GM21360 (cell line): ENCODE results near the gene KLHL6.

Experiments used
- ATAC-seq: cut with Tn5 transposase; IDR thresholded peaks from one replicate; pipeline ENCODE4 v1.9.1; 2021; ENCODE audit warnings: mild to moderate bottlenecking, moderate library complexity; ENCODE audit not compliant: unreplicated experiment

KLHL6 gene

GRCh38 chr3:183566880-183567279, 11.4 kb upstream of the KLHL6 start:
- no peak for ATAC-seq

GRCh38 chr3:183564046-183564445, 8.5 kb upstream of the KLHL6 start:
- no peak for ATAC-seq

- no peak for ATAC-seq
These were observed 8.0 kb upstream of the KLHL6 start for GRCh38 chr3:183563536-183563874.

- ATAC-seq, result no peak
These were observed 5.1 kb upstream of the KLHL6 start for GRCh38 chr3:183560607-183561006.

- no peak for ATAC-seq
These were observed 3.0 kb upstream of the KLHL6 start for GRCh38 chr3:183558495-183558894.

GRCh38 chr3:183556722-183557121, 1.2 kb upstream of the KLHL6 start:
- ATAC-seq, result no peak

GRCh38 chr3:183554377-183554776, 1.1 kb downstream of the KLHL6 start:
- peak; percentile 43 for ATAC-seq

- no peak for ATAC-seq
These were observed 2.0 kb downstream of the KLHL6 start for GRCh38 chr3:183553334-183554026.

GRCh38 chr3:183551930-183552329, 3.6 kb downstream of the KLHL6 start:
- ATAC-seq, result no peak

GRCh38 chr3:183548262-183548769, 7.2 kb downstream of the KLHL6 start:
- no peak for ATAC-seq

- ATAC-seq, result no peak
These were observed 8.9 kb downstream of the KLHL6 start for GRCh38 chr3:183546625-183547024.

- no peak for ATAC-seq
These were observed 9.8 kb downstream of the KLHL6 start for GRCh38 chr3:183545708-183546107.

- ATAC-seq, result no peak
These were observed 13.2 kb downstream of the KLHL6 start for GRCh38 chr3:183542355-183542754.

GRCh38 chr3:183541738-183542137, 13.8 kb downstream of the KLHL6 start:
- no peak for ATAC-seq

GRCh38 chr3:183541235-183541655, 14.3 kb downstream of the KLHL6 start:
- no peak for ATAC-seq

- no peak for ATAC-seq
These were observed 14.8 kb downstream of the KLHL6 start for GRCh38 chr3:183540501-183541234.

- ATAC-seq, result no peak
These were observed 15.7 kb downstream of the KLHL6 start for GRCh38 chr3:183539811-183540210.

GRCh38 chr3:183538486-183538885, 17.0 kb downstream of the KLHL6 start:
- no peak for ATAC-seq

- ATAC-seq, result no peak
These were observed 18.2 kb downstream of the KLHL6 start for GRCh38 chr3:183537295-183537730.

- peak; percentile 64 for ATAC-seq
These were observed 19.1 kb downstream of the KLHL6 start for GRCh38 chr3:183536238-183536880.

GRCh38 chr3:183534249-183534648, 21.3 kb downstream of the KLHL6 start:
- ATAC-seq, result no peak
